Fibroblast of mammary gland (primary cell): Measurements from ENCODE around the gene GPR153.

ENCODE experiments used
- DNase-seq: peaks from one replicate; pipeline ENCODE4 v3.0.0-alpha.2; 2010; ENCODE audit warnings: low read depth
- H3K4me3 ChIP-seq: 2 replicates; pipeline ENCODE4 v1.5.1; 2011; ENCODE audit warnings: low read depth, mild to moderate bottlenecking, low read length, moderate library complexity; ENCODE audit not compliant: control insufficient read depth
- CTCF ChIP-seq: conservative IDR thresholded peaks from 2 replicates; pipeline ENCODE4 v1.5.1; 2011; ENCODE audit warnings: low read depth, low read length, inconsistent platforms; ENCODE audit not compliant: control insufficient read depth, insufficient read depth

GPR153 gene

GRCh38 chr1:6200188-6200809, 60.6 kb downstream of the GPR153 start:
- no peak for TF ChIP-seq CTCF
- peak overlapping the region; percentile 99 for H3K4me3 ChIP-seq
- DNase-seq, result no peak

- H3K4me3 ChIP-seq, result peak within 1 kb of the TSS; percentile 99
- peak; percentile 99 for DNase-seq
- no peak for TF ChIP-seq CTCF
These were observed 61.4 kb downstream of the GPR153 start, which contains the start of gene RPL22 for GRCh38 chr1:6199298-6200187. Gene RPL22 (minus strand): TSS chr1:6199595. CDS start chr1:6199573, 22 bp downstream.

- H3K4me3 ChIP-seq, result peak overlapping the region; percentile 99
- no peak for TF ChIP-seq CTCF
- DNase-seq, result no peak
These were observed 62.1 kb downstream of the GPR153 start for GRCh38 chr1:6198646-6199297.

- peak overlapping the region; percentile 99 for H3K4me3 ChIP-seq
- no peak for TF ChIP-seq CTCF
- DNase-seq, result no peak
These were observed 63.0 kb downstream of the GPR153 start for GRCh38 chr1:6197746-6198427.
